K562 (cell line): ENCODE measurements around the gene LEO1. TPM values are rescaled to one million over a fixed set of nuclear protein-coding genes. Genes with fewer than 3 reads are reported as not detected.

ENCODE experiments used
- BACH1 ChIP-seq: fragments of 200-800 bp; sonication (Bioruptor generic); IDR thresholded peaks from 2 replicates; pipeline ENCODE4 v1.6.1; 2016; ENCODE audit warnings: missing genetic modification characterization, missing compliant biosample characterization
- NCOA1 ChIP-seq: fragments of 450-650 bp; IDR thresholded peaks from 2 replicates; pipeline ENCODE4 v1.6.1; 2016; ENCODE audit warnings: low read depth
- POLR2AphosphoS2 ChIP-seq: IDR thresholded peaks from 2 replicates; pipeline ENCODE4 v1.6.1; 2012; ENCODE audit warnings: low read length, improper control_type of control experiment
- RBM17 ChIP-seq: fragments of 200-400 bp; formaldehyde crosslinking; IDR thresholded peaks from 2 replicates; pipeline ENCODE4 v1.6.1; 2017; ENCODE audit warnings: low read depth, mild to moderate bottlenecking, low read length, borderline replicate concordance
- ZNF699 ChIP-seq: fragments of 250-450 bp; sonication (Bioruptor Pico); IDR thresholded peaks from 2 replicates; pipeline ENCODE4 v1.8.0; 2021; ENCODE audit warnings: mild to moderate bottlenecking, moderate library complexity; ENCODE audit not compliant: insufficient replicate concordance
- polyA plus RNA-seq, 8 experiments: library from polyadenylated mRNA; depleted of rRNA in 4 of 8; stranded (reverse) in 5 of 8; unstranded in 3 of 8; fragments of >200 nt; fragmentation: Nextera tagmentation in 2 of 8; fragmentation: Illumina TruSeq in 1 of 8; extraction: Ambion mirVana in 2 of 8; extraction: Trizol in 1 of 8; gene quantifications; 2 replicates each; pipeline versions ENCODE4 v1.2.1 to v1.2.3, GENCODE V29; 2011 to 2014; ENCODE audit warnings: inconsistent platforms in 1 of 8, missing spikeins in 1 of 8
- total RNA-seq, 7 experiments: library from RNA; depleted of rRNA in 6 of 7; stranded (reverse); fragments of >200 nt in 6 of 7; fragmentation: Illumina TruSeq in 2 of 7; extraction: Trizol in 2 of 7; gene quantifications; 2 replicates each; pipeline versions ENCODE4 v1.2.1 to v1.2.3, GENCODE V29; 2011 to 2021; ENCODE audit warnings: low replicate concordance in 1 of 7
- TF ChIP-seq, protein P1 (sequence below): fragments of 450-650 bp; IDR thresholded peaks from 2 replicates; pipeline ENCODE4 v1.6.1; 2017; ENCODE audit warnings: antibody characterized with exemption, mild to moderate bottlenecking
- TF ChIP-seq, protein P2 (sequence below): fragments of 450-650 bp; IDR thresholded peaks from 2 replicates; pipeline ENCODE4 v1.6.1; 2016; ENCODE audit warnings: low read depth
- TF ChIP-seq, protein P3 (sequence below): sonication (generic); formaldehyde crosslinking; IDR thresholded peaks from 2 replicates; pipeline ENCODE4 v1.8.0; 2022; ENCODE audit warnings: mild to moderate bottlenecking, missing genetic modification reagents
- TF ChIP-seq, protein P4 (sequence below): fragments of 250-450 bp; sonication (Bioruptor Pico); IDR thresholded peaks from 2 replicates; pipeline ENCODE4 v1.4.0; 2020; ENCODE audit warnings: mild to moderate bottlenecking, moderate library complexity

The LEO1 gene
- total and polyA plus RNA-seq, 9 of the 15 experiments (the other 6 are each of a cell fraction or from before 2014, with no cell fraction given), result 8.4 to 48.3 (median 37.9) TPM

DNA sequence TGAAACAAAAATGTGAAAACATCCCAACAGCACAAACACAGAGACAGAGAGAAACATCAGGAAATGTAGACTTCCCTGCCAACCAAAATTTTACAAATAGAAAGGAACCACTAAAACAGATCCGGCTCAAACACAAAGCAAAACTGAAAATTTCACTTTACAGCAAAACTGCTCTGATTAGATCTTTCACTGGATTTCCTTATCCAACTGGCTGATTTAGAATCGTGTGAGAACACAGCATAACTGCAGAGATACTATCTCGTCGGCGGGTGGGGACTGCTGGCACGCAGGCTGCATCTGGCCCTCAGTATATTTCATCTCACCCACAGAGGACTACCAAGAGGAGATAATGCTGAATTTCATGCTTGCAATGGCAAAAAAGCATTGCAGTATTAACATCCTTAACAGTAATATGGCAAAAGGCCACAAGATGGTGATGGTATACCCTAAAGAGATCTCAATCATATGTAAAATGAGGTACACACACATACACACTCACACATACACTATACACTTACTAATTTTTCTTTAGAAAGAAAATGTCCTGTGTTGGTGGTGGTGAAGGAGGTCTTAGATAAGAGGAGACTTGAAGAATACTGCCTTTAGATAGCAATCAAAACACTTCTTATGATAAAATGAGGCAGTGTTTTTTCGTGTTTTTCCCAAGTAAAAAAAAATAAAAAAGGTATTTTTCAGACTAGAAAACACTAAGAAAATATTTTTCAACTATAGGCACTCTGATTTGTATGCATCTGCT, 10.6 kb upstream of the LEO1 start (continued):
- TF ChIP-seq ZNF699 (CRISPR knock-in tag) (no peak), NCOA1 (no peak), POLR2AphosphoS2 (no peak), BACH1 (tag) (peak; percentile 64; the same call in 1 of the 2 replicates), RBM17 (no peak)
- TF ChIP-seq, protein P1, sequence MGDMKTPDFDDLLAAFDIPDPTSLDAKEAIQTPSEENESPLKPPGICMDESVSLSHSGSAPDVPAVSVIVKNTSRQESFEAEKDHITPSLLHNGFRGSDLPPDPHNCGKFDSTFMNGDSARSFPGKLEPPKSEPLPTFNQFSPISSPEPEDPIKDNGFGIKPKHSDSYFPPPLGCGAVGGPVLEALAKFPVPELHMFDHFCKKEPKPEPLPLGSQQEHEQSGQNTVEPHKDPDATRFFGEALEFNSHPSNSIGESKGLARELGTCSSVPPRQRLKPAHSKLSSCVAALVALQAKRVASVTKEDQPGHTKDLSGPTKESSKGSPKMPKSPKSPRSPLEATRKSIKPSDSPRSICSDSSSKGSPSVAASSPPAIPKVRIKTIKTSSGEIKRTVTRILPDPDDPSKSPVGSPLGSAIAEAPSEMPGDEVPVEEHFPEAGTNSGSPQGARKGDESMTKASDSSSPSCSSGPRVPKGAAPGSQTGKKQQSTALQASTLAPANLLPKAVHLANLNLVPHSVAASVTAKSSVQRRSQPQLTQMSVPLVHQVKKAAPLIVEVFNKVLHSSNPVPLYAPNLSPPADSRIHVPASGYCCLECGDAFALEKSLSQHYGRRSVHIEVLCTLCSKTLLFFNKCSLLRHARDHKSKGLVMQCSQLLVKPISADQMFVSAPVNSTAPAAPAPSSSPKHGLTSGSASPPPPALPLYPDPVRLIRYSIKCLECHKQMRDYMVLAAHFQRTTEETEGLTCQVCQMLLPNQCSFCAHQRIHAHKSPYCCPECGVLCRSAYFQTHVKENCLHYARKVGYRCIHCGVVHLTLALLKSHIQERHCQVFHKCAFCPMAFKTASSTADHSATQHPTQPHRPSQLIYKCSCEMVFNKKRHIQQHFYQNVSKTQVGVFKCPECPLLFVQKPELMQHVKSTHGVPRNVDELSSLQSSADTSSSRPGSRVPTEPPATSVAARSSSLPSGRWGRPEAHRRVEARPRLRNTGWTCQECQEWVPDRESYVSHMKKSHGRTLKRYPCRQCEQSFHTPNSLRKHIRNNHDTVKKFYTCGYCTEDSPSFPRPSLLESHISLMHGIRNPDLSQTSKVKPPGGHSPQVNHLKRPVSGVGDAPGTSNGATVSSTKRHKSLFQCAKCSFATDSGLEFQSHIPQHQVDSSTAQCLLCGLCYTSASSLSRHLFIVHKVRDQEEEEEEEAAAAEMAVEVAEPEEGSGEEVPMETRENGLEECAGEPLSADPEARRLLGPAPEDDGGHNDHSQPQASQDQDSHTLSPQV, result 0 out of 2 replicates have a peak, but pooled peaks have one; percentile 27
- TF ChIP-seq, protein P2, sequence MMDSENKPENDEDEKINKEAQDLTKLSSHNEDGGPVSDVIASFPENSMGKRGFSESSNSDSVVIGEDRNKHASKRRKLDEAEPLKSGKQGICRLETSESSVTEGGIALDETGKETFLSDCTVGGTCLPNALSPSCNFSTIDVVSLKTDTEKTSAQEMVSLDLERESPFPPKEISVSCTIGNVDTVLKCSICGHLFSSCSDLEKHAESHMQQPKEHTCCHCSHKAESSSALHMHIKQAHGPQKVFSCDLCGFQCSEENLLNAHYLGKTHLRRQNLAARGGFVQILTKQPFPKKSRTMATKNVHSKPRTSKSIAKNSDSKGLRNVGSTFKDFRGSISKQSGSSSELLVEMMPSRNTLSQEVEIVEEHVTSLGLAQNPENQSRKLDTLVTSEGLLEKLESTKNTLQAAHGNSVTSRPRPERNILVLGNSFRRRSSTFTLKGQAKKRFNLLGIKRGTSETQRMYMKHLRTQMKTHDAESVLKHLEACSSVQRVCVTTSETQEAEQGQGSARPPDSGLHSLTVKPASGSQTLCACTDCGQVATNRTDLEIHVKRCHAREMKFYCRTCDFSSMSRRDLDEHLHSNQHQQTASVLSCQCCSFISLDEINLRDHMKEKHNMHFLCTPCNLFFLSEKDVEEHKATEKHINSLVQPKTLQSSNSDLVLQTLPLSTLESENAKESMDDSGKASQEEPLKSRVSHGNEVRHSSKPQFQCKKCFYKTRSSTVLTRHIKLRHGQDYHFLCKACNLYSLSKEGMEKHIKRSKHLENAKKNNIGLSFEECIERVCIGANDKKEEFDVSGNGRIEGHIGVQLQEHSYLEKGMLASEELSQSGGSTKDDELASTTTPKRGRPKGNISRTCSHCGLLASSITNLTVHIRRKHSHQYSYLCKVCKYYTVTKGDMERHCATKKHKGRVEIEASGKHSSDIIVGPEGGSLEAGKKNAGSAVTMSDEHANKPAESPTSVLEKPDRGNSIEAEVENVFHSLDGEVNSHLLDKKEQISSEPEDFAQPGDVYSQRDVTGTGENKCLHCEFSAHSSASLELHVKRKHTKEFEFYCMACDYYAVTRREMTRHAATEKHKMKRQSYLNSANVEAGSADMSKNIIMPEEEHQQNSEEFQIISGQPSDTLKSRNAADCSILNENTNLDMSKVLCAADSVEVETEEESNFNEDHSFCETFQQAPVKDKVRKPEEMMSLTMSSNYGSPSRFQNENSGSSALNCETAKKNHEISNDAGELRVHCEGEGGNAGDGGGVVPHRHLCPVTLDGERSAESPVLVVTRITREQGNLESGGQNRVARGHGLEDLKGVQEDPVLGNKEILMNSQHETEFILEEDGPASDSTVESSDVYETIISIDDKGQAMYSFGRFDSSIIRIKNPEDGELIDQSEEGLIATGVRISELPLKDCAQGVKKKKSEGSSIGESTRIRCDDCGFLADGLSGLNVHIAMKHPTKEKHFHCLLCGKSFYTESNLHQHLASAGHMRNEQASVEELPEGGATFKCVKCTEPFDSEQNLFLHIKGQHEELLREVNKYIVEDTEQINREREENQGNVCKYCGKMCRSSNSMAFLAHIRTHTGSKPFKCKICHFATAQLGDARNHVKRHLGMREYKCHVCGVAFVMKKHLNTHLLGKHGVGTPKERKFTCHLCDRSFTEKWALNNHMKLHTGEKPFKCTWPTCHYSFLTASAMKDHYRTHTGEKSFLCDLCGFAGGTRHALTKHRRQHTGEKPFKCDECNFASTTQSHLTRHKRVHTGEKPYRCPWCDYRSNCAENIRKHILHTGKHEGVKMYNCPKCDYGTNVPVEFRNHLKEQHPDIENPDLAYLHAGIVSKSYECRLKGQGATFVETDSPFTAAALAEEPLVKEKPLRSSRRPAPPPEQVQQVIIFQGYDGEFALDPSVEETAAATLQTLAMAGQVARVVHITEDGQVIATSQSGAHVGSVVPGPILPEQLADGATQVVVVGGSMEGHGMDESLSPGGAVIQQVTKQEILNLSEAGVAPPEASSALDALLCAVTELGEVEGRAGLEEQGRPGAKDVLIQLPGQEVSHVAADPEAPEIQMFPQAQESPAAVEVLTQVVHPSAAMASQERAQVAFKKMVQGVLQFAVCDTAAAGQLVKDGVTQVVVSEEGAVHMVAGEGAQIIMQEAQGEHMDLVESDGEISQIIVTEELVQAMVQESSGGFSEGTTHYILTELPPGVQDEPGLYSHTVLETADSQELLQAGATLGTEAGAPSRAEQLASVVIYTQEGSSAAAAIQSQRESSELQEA, result no peak
- TF ChIP-seq, protein P3, sequence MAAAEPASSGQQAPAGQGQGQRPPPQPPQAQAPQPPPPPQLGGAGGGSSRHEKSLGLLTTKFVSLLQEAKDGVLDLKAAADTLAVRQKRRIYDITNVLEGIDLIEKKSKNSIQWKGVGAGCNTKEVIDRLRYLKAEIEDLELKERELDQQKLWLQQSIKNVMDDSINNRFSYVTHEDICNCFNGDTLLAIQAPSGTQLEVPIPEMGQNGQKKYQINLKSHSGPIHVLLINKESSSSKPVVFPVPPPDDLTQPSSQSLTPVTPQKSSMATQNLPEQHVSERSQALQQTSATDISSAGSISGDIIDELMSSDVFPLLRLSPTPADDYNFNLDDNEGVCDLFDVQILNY (CRISPR knock-in tag), result no peak
- TF ChIP-seq, protein P4, sequence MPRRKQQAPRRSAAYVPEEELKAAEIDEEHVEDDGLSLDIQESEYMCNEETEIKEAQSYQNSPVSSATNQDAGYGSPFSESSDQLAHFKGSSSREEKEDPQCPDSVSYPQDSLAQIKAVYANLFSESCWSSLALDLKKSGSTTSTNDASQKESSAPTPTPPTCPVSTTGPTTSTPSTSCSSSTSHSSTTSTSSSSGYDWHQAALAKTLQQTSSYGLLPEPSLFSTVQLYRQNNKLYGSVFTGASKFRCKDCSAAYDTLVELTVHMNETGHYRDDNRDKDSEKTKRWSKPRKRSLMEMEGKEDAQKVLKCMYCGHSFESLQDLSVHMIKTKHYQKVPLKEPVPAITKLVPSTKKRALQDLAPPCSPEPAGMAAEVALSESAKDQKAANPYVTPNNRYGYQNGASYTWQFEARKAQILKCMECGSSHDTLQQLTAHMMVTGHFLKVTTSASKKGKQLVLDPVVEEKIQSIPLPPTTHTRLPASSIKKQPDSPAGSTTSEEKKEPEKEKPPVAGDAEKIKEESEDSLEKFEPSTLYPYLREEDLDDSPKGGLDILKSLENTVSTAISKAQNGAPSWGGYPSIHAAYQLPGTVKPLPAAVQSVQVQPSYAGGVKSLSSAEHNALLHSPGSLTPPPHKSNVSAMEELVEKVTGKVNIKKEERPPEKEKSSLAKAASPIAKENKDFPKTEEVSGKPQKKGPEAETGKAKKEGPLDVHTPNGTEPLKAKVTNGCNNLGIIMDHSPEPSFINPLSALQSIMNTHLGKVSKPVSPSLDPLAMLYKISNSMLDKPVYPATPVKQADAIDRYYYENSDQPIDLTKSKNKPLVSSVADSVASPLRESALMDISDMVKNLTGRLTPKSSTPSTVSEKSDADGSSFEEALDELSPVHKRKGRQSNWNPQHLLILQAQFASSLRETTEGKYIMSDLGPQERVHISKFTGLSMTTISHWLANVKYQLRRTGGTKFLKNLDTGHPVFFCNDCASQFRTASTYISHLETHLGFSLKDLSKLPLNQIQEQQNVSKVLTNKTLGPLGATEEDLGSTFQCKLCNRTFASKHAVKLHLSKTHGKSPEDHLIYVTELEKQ, result no peak
